Measurements from ENCODE around the gene LSM8. TPM values are rescaled to one million over a fixed set of nuclear protein-coding genes. Genes with fewer than 3 reads are reported as not detected.
"Not testable (repeated sequence)": the region's sequence is repeated elsewhere in the genome, so short reads cannot be mapped to it uniquely, and the experiment has no call there.

The LSM8 gene
- total RNA-seq, 1 experiment from 2014 or later: 38.0 TPM

GRCh38 chr7:118194571-118194970 is 10.6 kb downstream of the LSM8 start:
- DNase-seq (ENCODE audit: low read depth): no peak
- in situ Hi-C loops (cut with HindIII; ENCODE audit: low pct_unique_long_range_greater_than_20kb, low sequenced_read_pairs): no loop called here

- in situ Hi-C loops (cut with HindIII; ENCODE audit: low pct_unique_long_range_greater_than_20kb, low sequenced_read_pairs): no loop called here
- peak; percentile 41 for DNase-seq (ENCODE audit: low read depth)
These were observed 12.0 kb downstream of the LSM8 start for GRCh38 chr7:118195837-118196474.

GRCh38 chr7:118202061-118202460 is 18.1 kb downstream of the LSM8 start:
- in situ Hi-C loops (cut with HindIII; ENCODE audit: low pct_unique_long_range_greater_than_20kb, low sequenced_read_pairs): no loop called here
- no peak for DNase-seq (ENCODE audit: low read depth)

DNA sequence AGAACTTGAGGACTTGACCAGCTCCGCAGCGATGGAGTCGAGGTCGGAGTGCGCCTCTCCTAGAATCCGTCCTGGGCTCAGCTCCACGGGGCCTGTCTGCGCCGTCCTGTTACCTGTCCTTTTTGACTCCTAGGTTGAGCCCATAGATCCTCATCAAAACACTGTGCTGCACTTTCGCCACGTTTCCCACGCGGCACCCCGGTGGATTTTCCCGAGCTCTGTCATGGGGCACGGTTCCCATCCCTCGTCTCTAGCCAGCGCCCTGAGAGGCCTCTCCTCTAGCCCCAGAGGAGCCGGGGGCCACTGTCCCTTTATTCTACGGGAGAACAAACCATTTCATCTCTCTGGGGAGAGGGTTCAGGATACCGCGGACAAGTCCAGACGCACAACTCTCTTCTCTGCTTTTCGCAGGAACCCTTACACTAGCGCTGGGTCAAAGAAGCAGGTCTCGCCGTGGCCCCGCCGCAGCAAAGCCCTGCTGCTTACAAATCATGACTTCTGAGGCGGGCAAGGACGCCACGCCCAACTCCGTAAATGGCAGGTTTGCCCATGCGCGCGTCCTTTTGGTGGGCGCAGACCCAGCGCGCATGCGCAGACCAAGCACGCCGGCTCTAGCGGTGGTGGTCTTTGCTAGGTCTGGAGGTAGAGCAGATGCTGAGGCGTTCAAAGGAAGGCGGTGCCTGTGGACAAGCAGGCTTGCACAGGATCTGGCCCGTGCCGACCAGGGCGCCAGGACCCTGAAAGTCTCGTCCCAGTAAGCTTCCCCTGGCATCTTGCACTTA is 30.3 kb downstream of the LSM8 start:
- DNase-seq (ENCODE audit: low read depth): peak; percentile 82
- in situ Hi-C loops (cut with HindIII; ENCODE audit: low pct_unique_long_range_greater_than_20kb, low sequenced_read_pairs): no loop called here

DNA sequence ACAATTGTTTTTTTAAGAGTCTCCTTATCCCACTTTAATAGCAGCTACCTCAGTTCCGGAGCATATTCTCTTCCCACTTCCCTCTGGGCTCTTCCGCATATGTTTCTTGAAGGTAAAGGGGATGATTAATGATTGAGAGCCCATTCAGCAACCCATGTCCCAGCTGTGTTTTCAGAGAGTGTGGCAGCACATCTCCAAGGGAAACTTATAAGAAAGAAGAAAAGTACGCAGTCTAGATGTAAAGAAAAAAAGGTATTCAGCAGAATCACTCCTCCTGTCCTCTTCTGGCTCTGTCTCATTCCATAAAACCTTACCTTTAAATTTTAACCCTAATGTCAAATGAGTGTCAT is 30.8 kb downstream of the LSM8 start:
- in situ Hi-C loops (cut with HindIII; ENCODE audit: low pct_unique_long_range_greater_than_20kb, low sequenced_read_pairs): no loop called here
- DNase-seq (ENCODE audit: low read depth): no peak

GRCh38 chr7:118217210-118217619 is 33.3 kb downstream of the LSM8 start:
- DNase-seq (ENCODE audit: low read depth): peak; percentile 23
- in situ Hi-C loops (cut with HindIII; ENCODE audit: low pct_unique_long_range_greater_than_20kb, low sequenced_read_pairs): no loop called here

- no peak for DNase-seq (ENCODE audit: low read depth)
- in situ Hi-C loops (cut with HindIII; ENCODE audit: low pct_unique_long_range_greater_than_20kb, low sequenced_read_pairs): no loop called here
These were observed 34.6 kb downstream of the LSM8 start for GRCh38 chr7:118218413-118219156.

- in situ Hi-C loops (cut with HindIII; ENCODE audit: low pct_unique_long_range_greater_than_20kb, low sequenced_read_pairs): no loop called here
These were observed 35.2 kb downstream of the LSM8 start for GRCh38 chr7:118219157-118219512.

GRCh38 chr7:118220583-118220982 is 36.6 kb downstream of the LSM8 start:
- no peak for DNase-seq (ENCODE audit: low read depth)
- in situ Hi-C loops (cut with HindIII; ENCODE audit: low pct_unique_long_range_greater_than_20kb, low sequenced_read_pairs): no loop called here

More at GRCh38 chr7:118219157-118219512, 35.2 kb downstream of the LSM8 start:
- no peak for DNase-seq (ENCODE audit: low read depth)

- DNase-seq (ENCODE audit: low read depth): no peak
- in situ Hi-C loops (cut with HindIII; ENCODE audit: low pct_unique_long_range_greater_than_20kb, low sequenced_read_pairs): no loop called here
These were observed 38.6 kb downstream of the LSM8 start for GRCh38 chr7:118222591-118222990.

DNA sequence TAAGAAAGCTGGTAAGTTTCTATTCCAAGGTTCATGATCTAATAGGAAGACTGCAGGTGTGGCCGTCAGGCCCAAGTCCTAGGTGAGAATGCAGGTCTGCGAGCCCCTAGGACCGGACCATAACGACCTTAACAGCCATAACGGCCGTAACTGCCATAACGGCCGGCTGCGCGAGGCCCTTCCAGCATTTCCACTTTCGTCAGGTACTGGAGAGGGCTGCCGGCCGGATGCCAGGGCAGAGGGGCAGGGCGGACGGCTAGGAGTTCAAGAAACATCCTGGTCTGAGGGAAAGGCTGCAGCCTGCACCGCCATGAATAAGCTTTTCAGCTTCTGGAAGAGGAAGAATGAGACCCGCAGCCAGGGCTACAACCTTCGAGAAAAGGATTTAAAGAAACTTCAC is 40.6 kb downstream of the LSM8 start, which contains the start of gene ANKRD7:
ANKRD7 (plus strand) TSS at position 184 of the 400 bp plus-strand sequence; CDS start at position 311, 127 bp downstream.
- no peak for DNase-seq (ENCODE audit: low read depth)
- in situ Hi-C loops (cut with HindIII; ENCODE audit: low pct_unique_long_range_greater_than_20kb, low sequenced_read_pairs): no loop called here

- in situ Hi-C loops (cut with HindIII; ENCODE audit: low pct_unique_long_range_greater_than_20kb, low sequenced_read_pairs): no loop called here
- DNase-seq (ENCODE audit: low read depth): peak; percentile 16
These were observed 48.9 kb downstream of the LSM8 start for GRCh38 chr7:118232837-118233236.

DNA sequence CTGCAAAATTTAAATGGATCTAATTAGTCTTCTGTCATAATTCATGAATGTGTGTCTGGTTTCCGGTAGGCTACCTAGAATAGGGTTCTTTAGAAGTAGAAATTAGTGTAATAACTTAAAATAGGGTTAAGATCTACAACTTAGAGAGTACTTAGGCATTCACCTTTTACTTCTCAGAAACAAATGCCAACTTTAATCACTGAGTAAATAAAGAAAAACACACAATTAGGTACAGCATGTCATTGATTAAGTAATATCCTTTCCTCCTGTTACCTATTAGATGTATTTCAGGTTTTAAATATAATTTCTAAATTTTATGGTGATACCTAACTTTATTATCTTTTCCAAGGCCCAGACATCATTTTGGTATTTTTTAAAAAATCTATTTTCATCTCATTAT is 49.8 kb downstream of the LSM8 start:
- in situ Hi-C loops (cut with HindIII; ENCODE audit: low pct_unique_long_range_greater_than_20kb, low sequenced_read_pairs): no loop called here

DNA sequence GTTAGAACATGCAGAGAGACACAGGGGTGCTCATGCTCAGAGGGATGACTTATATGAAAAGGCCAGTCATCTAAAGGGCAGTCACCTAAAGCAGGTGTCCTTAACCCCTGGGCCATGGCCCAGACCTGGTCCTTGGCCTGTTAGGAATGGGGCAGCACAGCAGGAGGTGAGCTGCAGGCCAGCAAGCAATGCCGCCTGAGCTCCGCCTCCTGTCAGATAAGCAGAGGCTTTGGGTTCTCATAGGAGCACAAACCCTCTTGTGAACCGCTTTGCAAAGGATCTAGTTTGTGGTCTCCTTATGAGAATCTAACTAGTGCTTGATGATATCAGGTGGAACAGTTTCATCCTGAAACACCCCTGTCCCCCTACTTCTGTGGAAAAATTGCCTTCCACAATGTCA is 55.0 kb downstream of the LSM8 start:
- DNase-seq (ENCODE audit: low read depth): no peak
- in situ Hi-C loops (cut with HindIII; ENCODE audit: low pct_unique_long_range_greater_than_20kb, low sequenced_read_pairs): no loop called here

More for the DNA sequence above, 49.8 kb downstream of the LSM8 start:
- DNase-seq (ENCODE audit: low read depth): no peak

- in situ Hi-C loops (cut with HindIII; ENCODE audit: low pct_unique_long_range_greater_than_20kb, low sequenced_read_pairs); DNase-seq (ENCODE audit: low read depth): not testable (repeated sequence)
These were observed 56.4 kb downstream of the LSM8 start for GRCh38 chr7:118240320-118240719.

Other genes with a start within 250 kb of the LSM8 start
- 1.9 and 4.0 TPM in 2 replicates for gene ANKRD7, start 40.5 kb downstream of the LSM8 start, total RNA-seq (2014; rRNA removed; shearing (Covaris generic); ENCODE audit: low replicate concordance)